HepG2 (cell line): ENCODE data around the gene ANO1. TPM values are rescaled to one million over a fixed set of nuclear protein-coding genes. Genes with fewer than 3 reads are reported as not detected.

Experiments used
- ADNP ChIP-seq: sonication (generic); formaldehyde crosslinking; IDR thresholded peaks from 2 replicates; pipeline ENCODE4 v1.4.0; 2020; ENCODE audit warnings: missing genetic modification reagents
- DBP ChIP-seq: sonication (generic); formaldehyde crosslinking; IDR thresholded peaks from 2 replicates; pipeline ENCODE4 v1.4.0; 2020; ENCODE audit warnings: missing genetic modification reagents; ENCODE audit errors: not compliant biosample characterization
- FOXM1 ChIP-seq: sonication (generic); formaldehyde crosslinking; IDR thresholded peaks from 2 replicates; pipeline ENCODE4 v1.5.0; 2020; ENCODE audit warnings: missing genetic modification reagents
- ISL2 ChIP-seq: sonication (generic); formaldehyde crosslinking; IDR thresholded peaks from 2 replicates; pipeline ENCODE4 v1.5.0; 2020; ENCODE audit warnings: missing genetic modification reagents
- KAT8 ChIP-seq: IDR thresholded peaks from 2 replicates; pipeline ENCODE4 v1.6.1; 2016; ENCODE audit warnings: missing genetic modification reagents, missing compliant biosample characterization
- NBN ChIP-seq: fragments of 450-650 bp; conservative IDR thresholded peaks from 2 replicates; pipeline ENCODE4 v1.6.1; 2017
- REPIN1 ChIP-seq: sonication (generic); formaldehyde crosslinking; IDR thresholded peaks from 2 replicates; pipeline ENCODE4 v1.8.0; 2022; ENCODE audit warnings: missing genetic modification reagents, low read depth, mild to moderate bottlenecking, borderline replicate concordance
- SOX5 ChIP-seq: IDR thresholded peaks from 2 replicates; pipeline ENCODE4 v1.6.1; 2016; ENCODE audit warnings: borderline replicate concordance
- SP4 ChIP-seq: sonication (generic); formaldehyde crosslinking; IDR thresholded peaks from 2 replicates; pipeline ENCODE4 v1.8.1; 2023; ENCODE audit warnings: mild to moderate bottlenecking, missing genetic modification reagents
- UBTF ChIP-seq: sonication (generic); formaldehyde crosslinking; IDR thresholded peaks from 2 replicates; pipeline ENCODE4 v1.4.0; 2020; ENCODE audit warnings: mild to moderate bottlenecking, missing genetic modification reagents
- ZNF234 ChIP-seq: sonication (generic); formaldehyde crosslinking; conservative IDR thresholded peaks from 2 replicates; pipeline ENCODE4 v1.5.1; 2020; ENCODE audit warnings: mild to moderate bottlenecking, missing genetic modification reagents
- ZNF34 ChIP-seq: sonication (generic); formaldehyde crosslinking; IDR thresholded peaks from 2 replicates; pipeline ENCODE4 v1.4.0; 2020; ENCODE audit warnings: mild to moderate bottlenecking, missing genetic modification reagents, borderline replicate concordance
- ZNF670 ChIP-seq: sonication (generic); formaldehyde crosslinking; IDR thresholded peaks from 2 replicates; pipeline ENCODE4 v1.8.0; 2022; ENCODE audit warnings: mild to moderate bottlenecking, missing genetic modification reagents, borderline replicate concordance
- ZNF800 ChIP-seq: sonication (generic); formaldehyde crosslinking; IDR thresholded peaks from 2 replicates; pipeline ENCODE4 v1.4.0; 2020; ENCODE audit warnings: missing genetic modification reagents
- ZSCAN21 ChIP-seq: sonication (generic); formaldehyde crosslinking; IDR thresholded peaks from 2 replicates; pipeline ENCODE4 v1.8.0; 2022; ENCODE audit warnings: mild to moderate bottlenecking, missing genetic modification reagents, moderate library complexity, borderline replicate concordance
- ZSCAN31 ChIP-seq: sonication (generic); formaldehyde crosslinking; IDR thresholded peaks from 2 replicates; pipeline ENCODE4 v1.5.0; 2020; ENCODE audit warnings: low read depth, mild to moderate bottlenecking, missing genetic modification reagents
- polyA plus RNA-seq, 8 experiments: library from polyadenylated mRNA; depleted of rRNA in 3 of 8; stranded (reverse) in 7 of 8; unstranded in 1 of 8; fragments of >200 nt; fragmentation: Illumina TruSeq in 4 of 8; extraction: Trizol in 4 of 8; gene quantifications; 2 replicates each; pipeline versions ENCODE4 v1.2.1 to v1.2.3, GENCODE V29; 2011 to 2016; ENCODE audit warnings: low read depth in 4 of 8, missing spikeins in 1 of 8, mixed read lengths in 1 of 8; ENCODE audit not compliant: insufficient read depth in 1 of 8
- total RNA-seq, 5 experiments: library from RNA; depleted of rRNA; stranded (reverse); fragments of >200 nt; fragmentation: Illumina TruSeq; extraction: Trizol; gene quantifications; 2 replicates each; pipeline ENCODE4 v1.2.3, GENCODE V29; 2016; ENCODE audit warnings: low read depth in 1 of 5
- TF ChIP-seq, protein P1 (sequence below): sonication (generic); formaldehyde crosslinking; IDR thresholded peaks from 2 replicates; pipeline ENCODE4 v1.4.0; 2020; ENCODE audit warnings: missing genetic modification reagents
- TF ChIP-seq, protein P2 (sequence below): sonication (generic); formaldehyde crosslinking; IDR thresholded peaks from 2 replicates; pipeline ENCODE4 v1.5.0; 2020; ENCODE audit warnings: mild to moderate bottlenecking, missing genetic modification reagents, borderline replicate concordance

Gene ANO1
- total and polyA plus RNA-seq, 2 of the 13 experiments (the other 11 are each of a cell fraction or from before 2014, with no cell fraction given): not detected

GRCh38 chr11:70202920-70203750 lies 125.0 kb downstream of the ANO1 start, which contains the start of gene FADD (continued):
- 0 out of 2 replicates have a peak, but pooled peaks have one; percentile 48 for TF ChIP-seq REPIN1
- no peak for TF ChIP-seq ZNF234
- TF ChIP-seq, protein P1, sequence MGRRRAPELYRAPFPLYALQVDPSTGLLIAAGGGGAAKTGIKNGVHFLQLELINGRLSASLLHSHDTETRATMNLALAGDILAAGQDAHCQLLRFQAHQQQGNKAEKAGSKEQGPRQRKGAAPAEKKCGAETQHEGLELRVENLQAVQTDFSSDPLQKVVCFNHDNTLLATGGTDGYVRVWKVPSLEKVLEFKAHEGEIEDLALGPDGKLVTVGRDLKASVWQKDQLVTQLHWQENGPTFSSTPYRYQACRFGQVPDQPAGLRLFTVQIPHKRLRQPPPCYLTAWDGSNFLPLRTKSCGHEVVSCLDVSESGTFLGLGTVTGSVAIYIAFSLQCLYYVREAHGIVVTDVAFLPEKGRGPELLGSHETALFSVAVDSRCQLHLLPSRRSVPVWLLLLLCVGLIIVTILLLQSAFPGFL: 0 out of 2 replicates have a peak, but pooled peaks have one; percentile 42
- TF ChIP-seq FOXM1 (CRISPR knock-in tag): peak; percentile 29; the same call in 1 of the 2 replicates
- no peak for TF ChIP-seq SOX5
- TF ChIP-seq, protein P2, sequence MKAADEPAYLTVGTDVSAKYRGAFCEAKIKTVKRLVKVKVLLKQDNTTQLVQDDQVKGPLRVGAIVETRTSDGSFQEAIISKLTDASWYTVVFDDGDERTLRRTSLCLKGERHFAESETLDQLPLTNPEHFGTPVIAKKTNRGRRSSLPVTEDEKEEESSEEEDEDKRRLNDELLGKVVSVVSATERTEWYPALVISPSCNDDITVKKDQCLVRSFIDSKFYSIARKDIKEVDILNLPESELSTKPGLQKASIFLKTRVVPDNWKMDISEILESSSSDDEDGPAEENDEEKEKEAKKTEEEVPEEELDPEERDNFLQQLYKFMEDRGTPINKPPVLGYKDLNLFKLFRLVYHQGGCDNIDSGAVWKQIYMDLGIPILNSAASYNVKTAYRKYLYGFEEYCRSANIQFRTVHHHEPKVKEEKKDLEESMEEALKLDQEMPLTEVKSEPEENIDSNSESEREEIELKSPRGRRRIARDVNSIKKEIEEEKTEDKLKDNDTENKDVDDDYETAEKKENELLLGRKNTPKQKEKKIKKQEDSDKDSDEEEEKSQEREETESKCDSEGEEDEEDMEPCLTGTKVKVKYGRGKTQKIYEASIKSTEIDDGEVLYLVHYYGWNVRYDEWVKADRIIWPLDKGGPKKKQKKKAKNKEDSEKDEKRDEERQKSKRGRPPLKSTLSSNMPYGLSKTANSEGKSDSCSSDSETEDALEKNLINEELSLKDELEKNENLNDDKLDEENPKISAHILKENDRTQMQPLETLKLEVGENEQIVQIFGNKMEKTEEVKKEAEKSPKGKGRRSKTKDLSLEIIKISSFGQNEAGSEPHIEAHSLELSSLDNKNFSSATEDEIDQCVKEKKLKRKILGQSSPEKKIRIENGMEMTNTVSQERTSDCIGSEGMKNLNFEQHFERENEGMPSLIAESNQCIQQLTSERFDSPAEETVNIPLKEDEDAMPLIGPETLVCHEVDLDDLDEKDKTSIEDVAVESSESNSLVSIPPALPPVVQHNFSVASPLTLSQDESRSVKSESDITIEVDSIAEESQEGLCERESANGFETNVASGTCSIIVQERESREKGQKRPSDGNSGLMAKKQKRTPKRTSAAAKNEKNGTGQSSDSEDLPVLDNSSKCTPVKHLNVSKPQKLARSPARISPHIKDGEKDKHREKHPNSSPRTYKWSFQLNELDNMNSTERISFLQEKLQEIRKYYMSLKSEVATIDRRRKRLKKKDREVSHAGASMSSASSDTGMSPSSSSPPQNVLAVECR (CRISPR knock-in tag): peak; percentile 70
- peak; percentile 56 for TF ChIP-seq ISL2 (CRISPR knock-in tag)
- peak; percentile 88 for TF ChIP-seq KAT8 (CRISPR knock-in tag)
- TF ChIP-seq UBTF (CRISPR knock-in tag): peak; percentile 46; the same call in 1 of the 2 replicates
- peak; percentile 77 for TF ChIP-seq ZNF800 (CRISPR knock-in tag)
- peak; percentile 21; the same call in 1 of the 2 replicates for TF ChIP-seq ZSCAN21 (CRISPR knock-in tag)
- TF ChIP-seq DBP: no peak
- TF ChIP-seq ZNF34 (CRISPR knock-in tag): no peak
- peak; percentile 55; the same call in 1 of the 2 replicates for TF ChIP-seq ADNP
- TF ChIP-seq ZNF670 (CRISPR knock-in tag): 0 out of 2 replicates have a peak, but pooled peaks have one; percentile 59
- TF ChIP-seq NBN: no peak
- peak; percentile 83 for TF ChIP-seq ZSCAN31
- no peak; the same call in 1 of the 2 replicates for TF ChIP-seq SP4
